Dermis microvascular lymphatic vessel endothelial cell (primary cell): ENCODE results near the gene OR2V1. TPM values are rescaled to one million over a fixed set of nuclear protein-coding genes. Genes with fewer than 3 reads are reported as not detected.

ENCODE experiments used
- DNase-seq, 2 donors: peaks; one replicate each; pipeline versions ENCODE4 v3.0.0 to v3.0.0-alpha.2; 2010; ENCODE audit warnings: low read depth in 2 of 2
- total RNA-seq: library from RNA; depleted of rRNA; stranded (reverse); fragments of >200 nt; gene quantifications from 2 replicates; pipeline ENCODE4 v1.2.1, GENCODE V29; 2014

The OR2V1 gene
- total RNA-seq, 1 donor from 2014 or later = not detected

DNA sequence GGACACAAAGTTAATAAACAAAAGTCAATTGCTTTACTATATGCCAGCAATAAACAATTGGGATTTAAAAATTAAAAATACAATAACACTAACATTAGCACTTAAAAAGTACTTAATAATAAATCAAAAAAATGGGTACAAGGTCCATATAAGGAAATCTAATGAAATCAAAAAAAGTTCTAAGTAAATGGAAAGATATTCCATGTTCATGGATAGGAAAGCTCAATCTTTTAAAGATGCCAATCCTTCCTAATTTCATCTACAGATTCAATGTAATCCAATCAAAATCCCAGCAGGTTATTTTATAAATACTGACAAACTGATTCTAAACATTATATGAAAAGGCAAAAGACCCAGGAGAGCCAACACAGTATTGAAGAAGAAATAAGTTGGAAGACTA is 49.0 kb downstream of the OR2V1 start:
- no peak for DNase-seq

DNA sequence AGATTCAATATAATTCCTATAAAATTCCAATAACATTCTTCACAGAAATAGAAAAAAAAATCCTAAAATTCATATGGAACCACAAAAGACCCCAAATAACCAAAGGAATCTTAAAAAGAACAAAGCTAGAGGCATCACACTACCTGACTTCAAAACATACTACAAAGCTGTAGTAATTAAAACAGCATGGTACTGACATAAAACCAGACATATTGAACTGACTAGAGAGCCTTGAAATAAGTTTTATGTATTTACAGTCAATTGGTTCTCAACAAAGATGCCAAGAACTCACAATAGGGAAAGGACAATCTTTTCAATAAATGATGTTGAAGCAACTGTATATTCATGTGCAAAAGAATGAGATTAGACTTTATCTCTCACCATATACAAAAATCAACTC is 54.0 kb downstream of the OR2V1 start:
- DNase-seq = no peak

Other genes starting within 250 kb of the OR2V1 start
- 0.13 TPM in 1 of 2 replicates, not detected in the other for gene BTNL8, start 232.0 kb downstream of the OR2V1 start, total RNA-seq
- not detected in 2 replicates for gene BTNL3, start 142.3 kb downstream of the OR2V1 start, total RNA-seq
- under 0.01 and 0.13 TPM in 2 replicates for gene BTNL9, start 90.9 kb downstream of the OR2V1 start, total RNA-seq
- not detected in 2 replicates for gene OR2V2, start 16.4 kb upstream of the OR2V1 start, total RNA-seq
- gene TRIM7, start 74.0 kb upstream of the OR2V1 start, total RNA-seq = 2.1 and 7.6 TPM in 2 replicates
- gene TRIM41, start 92.1 kb upstream of the OR2V1 start, total RNA-seq = 8.2 and 9.1 TPM in 2 replicates
- 4,943 and 6,849 TPM in 2 replicates for gene RACK1, start 112.7 kb upstream of the OR2V1 start, total RNA-seq
- 3.3 and 5.8 TPM in 2 replicates for gene TRIM52, start 130.0 kb upstream of the OR2V1 start, total RNA-seq
- gene OR4F3, start 236.1 kb upstream of the OR2V1 start, total RNA-seq = not detected in 2 replicates